COR-L47 (cell line): ENCODE results near the gene KNOP1.
"Not testable (repeated sequence)": the region's sequence is repeated elsewhere in the genome, so short reads cannot be mapped to it uniquely, and the experiment has no call there.

Experiments used
- DNase-seq: peaks from one replicate; lab custom pipeline; 2025; lab: John Stamatoyannopoulos, UW

The KNOP1 gene

GRCh38 chr16:19741354-19741753, 23.3 kb upstream of the KNOP1 start:
- DNase-seq: no peak

DNA sequence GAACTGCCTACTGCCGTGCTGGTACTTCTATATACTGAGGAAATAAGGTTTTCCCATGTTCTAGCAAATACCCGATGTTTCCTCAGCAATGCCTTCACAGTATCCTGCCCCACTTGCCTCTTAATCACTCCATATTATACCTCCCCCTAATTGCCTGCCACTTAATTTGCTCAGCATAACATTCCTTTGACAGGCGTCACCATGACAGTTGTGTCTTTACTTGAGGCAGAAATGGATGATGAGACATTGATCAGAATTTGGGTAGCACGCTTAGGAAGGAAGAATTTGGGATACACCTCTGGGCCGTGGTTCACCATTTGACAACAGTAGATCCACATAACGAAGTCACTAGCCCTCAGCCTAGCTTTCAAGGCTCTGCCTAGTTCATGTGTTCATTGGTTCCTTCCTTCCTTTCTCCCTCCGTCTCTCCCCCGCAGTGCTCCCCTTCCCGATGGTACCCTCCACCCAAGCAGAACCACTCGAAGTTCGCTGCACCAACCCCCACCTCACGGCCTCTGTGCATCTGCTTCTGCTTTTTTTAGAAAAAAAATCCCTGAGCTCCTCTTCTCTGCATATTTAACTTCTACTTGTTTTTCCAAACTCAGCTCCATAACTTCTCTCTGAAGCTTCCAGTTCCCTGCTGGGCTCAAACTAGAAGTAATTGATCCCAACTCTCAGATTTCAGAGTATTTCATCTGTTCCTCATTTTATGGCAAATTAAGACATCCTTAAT, 19.4 kb upstream of the KNOP1 start:
- no peak for DNase-seq

GRCh38 chr16:19735074-19735867, 17.2 kb upstream of the KNOP1 start:
- no peak for DNase-seq

DNA sequence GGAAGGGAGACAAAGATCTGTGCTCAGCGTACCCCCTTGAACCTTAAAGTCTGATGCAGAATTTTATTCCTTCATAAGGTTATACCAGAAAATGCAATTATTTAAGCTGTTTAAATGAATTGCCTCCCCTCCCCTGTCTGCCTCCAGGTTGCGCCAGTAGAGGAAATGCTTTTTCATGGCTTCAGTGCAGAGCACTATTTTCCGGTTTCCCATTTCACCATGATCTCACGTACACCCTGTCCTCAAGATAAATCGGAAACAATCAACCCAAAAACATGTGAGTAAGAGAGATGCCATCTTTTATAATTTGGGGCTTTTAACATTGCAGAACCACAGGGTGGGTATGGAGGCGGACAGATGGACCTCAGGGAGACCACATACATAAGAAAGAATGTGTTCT, 15.5 kb upstream of the KNOP1 start:
- DNase-seq: no peak

GRCh38 chr16:19728636-19728965, 10.6 kb upstream of the KNOP1 start:
- no peak for DNase-seq

GRCh38 chr16:19722981-19723380, 5.0 kb upstream of the KNOP1 start:
- DNase-seq: no peak

DNA sequence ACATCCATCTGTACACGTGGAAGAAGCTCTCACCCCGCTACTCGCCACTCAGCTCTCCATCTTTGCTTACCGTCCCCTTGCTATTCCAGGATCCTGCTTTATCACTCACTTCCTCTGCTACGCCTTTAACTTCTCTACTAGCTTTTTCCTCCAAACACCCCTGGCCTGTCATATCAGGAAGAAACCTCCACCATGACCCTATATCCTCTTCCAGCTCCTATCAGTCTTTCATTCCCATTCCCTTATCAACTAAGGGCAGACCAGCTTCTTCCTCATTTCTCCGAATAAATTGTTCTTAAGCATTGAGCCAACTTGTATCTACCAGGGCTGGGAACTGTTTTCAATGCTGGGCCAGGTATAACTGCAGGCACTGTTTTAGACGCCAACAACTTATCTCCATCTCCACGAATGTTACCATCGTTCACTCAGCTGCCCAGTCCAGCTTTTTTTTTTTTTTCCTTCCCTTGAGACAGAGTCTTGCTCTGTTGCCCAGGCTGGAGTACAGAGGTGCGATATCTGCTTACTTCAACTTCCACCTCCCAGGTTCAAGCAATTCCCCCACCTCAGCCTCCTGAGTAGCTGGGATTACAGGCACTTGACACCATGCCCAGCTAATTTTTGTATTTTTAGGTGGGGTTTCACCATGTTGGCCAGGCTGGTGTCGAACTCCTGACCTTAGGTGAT, 4.4 kb upstream of the KNOP1 start:
- DNase-seq: no peak

DNA sequence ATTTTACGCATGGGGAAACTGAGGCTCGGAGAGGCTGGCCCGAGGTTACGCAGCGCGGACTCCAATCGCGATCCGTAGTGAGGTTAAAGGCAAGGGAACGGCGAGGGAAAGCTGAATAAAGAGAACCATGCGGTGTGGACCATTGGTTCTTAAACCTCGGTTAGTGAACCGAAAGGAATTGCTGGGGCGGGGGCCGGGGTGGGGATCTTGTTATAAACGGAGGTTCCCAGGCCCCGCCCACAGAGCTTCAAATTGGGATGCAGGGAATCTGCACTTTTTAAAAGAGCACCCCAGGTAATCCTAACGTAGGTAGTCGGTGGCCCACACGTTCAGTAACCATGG, 568 bp upstream of the KNOP1 start:
- DNase-seq: peak; percentile 14

DNA sequence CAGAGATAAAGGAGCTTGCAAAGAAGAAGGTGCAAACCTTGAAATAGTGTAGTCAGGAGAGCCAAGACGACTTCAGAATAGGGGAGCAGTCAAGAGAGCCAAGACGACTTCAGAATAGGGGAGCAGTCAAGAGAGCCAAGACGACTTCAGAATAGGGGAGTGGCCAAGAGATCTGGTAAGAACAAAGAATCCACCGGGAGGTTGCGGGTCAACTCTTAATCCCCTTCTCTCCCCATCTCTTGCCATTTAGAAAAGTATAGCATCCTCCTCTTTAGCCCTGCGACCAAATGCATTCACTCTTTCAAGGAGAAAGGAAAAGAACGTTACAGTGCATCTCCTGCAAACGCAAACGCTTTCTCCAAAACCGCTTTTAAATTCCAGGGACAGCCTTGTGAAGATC, 713 bp downstream of the KNOP1 start:
- no peak for DNase-seq

DNA sequence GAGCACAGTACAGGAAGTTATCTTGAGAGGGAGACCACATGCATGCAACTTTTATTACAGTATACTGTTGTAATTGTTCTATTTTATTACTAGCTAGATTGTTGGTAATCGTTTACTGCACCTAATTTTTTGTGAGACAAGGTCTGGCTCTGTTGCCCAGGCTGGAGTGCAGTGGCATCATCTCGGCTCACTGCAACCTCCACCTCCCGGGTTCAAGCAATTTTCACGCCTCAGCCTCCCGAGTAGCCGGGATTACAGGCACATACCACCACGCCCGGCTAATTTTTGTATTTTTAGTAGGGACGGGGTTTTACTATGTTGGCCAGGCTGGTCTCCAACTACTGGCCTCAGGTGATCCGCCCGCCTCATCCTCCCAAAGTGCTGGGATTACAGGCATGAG, 1.3 kb downstream of the KNOP1 start:
- not testable (repeated sequence) for DNase-seq

- no peak for DNase-seq
Measured at GRCh38 chr16:19716183-19716582, 1.8 kb downstream of the KNOP1 start.

DNA sequence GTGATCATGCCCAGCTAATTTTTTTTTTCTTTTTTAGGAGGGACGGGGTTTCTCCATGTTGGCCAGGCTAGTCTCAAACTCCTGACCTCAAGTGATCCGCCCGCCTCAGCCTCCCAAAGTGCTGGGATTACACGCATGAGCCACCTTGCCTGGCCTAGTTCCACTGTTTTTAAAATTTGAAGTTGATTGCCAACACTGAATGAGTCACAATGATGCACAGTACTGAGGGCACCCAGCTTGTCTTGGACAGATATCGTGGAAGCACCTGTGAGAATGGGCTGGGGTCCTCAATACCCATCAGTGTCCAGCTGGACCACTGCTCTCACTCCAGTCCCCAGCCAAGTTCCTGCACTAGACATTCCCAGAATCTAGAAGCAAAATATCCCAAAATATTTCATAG, 2.5 kb downstream of the KNOP1 start:
- no peak for DNase-seq

DNA sequence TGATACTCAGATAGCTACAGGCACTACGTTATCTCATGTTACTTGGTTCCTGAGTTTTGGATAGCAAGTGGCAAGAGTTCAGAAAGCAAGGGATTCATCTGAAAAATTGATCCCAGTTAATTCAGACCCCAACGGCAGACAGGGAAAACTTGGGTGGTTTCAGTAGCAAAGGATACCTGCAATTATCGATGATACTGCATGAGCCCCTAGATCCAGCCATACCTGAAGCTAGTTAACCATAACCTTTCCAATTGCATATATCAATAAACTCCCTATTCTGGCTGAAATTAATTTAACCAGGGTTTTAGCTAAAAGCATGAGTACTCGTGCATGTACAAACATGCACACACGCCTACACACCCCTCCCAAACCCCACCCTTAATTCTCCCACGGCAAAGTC, 4.3 kb downstream of the KNOP1 start:
- DNase-seq: no peak

GRCh38 chr16:19712418-19713058, 5.5 kb downstream of the KNOP1 start:
- DNase-seq: no peak

DNA sequence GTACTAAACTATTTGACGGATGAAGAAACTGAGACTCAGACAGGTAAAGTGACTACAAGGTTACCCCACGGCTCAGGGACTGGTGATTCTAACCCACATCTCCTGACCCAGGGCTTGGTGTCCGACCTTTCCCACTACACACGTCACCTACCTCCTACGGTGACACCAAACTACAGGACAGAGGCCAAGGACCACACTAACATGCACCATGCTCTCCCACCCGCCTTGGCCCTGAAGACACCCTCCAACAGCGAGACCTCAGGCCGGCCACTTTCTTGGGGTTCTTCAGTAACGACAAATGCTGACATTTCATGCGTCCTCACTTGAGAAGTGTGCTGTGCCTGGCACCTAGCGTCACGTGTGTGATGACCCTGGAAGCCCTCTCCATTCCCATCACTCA, 6.4 kb downstream of the KNOP1 start:
- no peak for DNase-seq

DNA sequence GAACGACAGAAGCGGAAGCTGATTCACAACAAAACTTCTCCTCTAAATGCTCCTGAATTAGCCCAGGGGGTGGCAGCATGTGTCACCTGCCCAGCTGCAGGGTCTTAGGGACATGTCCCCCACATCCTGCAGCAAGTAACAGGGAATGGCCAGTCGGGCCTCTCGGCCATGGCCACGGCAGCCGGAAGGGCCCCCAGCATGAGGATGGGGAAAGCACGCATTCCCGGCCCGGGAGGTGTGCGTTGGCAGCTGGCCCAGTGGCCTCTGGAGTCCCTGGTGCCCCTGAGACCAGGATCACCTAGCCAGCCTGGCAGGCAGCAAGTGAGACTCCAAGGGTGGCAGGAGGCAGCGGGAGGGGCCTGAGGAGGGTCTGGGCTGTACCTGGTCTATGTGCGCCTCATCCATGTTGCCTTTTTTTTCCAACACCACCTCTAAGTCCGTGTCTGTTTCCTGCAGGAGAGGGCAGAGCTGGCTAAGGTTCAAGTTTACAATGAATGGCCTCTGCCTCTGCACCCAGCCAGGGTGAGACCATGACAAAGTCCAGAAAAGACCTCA, 7.0 kb downstream of the KNOP1 start:
- no peak for DNase-seq

GRCh38 chr16:19710191-19710908, 7.7 kb downstream of the KNOP1 start:
- DNase-seq: no peak

GRCh38 chr16:19709381-19710136, 8.5 kb downstream of the KNOP1 start:
- DNase-seq: no peak

GRCh38 chr16:19708296-19709205, 9.5 kb downstream of the KNOP1 start:
- no peak for DNase-seq
